Measurements from ENCODE around the gene NOS1AP. TPM values are rescaled to one million over a fixed set of nuclear protein-coding genes. Genes with fewer than 3 reads are reported as not detected.

The NOS1AP gene
- total RNA-seq, 1 experiment from 2014 or later = 5.3 TPM

DNA sequence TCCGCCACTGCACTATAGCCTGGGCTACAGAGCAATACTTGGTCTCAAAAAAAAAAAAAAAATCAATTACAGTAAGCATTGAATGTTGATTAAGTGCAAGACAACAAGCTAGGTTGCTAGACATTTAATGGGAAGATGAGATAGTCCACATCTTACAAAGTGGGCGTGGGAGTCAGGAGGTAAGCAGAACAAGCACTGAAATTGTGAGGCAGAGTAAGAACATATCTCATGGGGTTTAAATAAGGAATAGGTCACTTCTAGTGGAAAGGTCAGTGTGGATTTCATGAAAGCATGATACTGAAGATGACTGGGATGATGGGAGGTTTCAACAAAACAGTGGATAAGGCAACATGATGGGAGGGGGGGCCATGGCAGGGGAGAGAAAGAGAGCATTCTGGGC is 44.0 kb upstream of the NOS1AP start (continued):
- TF ChIP-seq CTCF (IDR thresholded peaks at IDR 0.05 in 2 of 3, conservative IDR thresholded peaks at IDR 0.05 in 1 of 3; ENCODE audit: borderline replicate concordance in 1 of 3, insufficient read depth in 1 of 3, low read depth in 2 of 3, low read length in 2 of 3) = no peak
- no peak for TF ChIP-seq POLR2AphosphoS5 (IDR thresholded peaks at IDR 0.05; ENCODE audit: low read depth, low read length)

GRCh38 chr1:162026881-162027280 is 42.6 kb upstream of the NOS1AP start:
- H3K27ac ChIP-seq (ENCODE audit: low read depth, low read length) = no peak overlapping the region
- BruUV-seq (replicated peaks) = no TSS peak
- no peak overlapping the region for H3K4me2 ChIP-seq (ENCODE audit: low read length)
- no peaks in the 10 kb centered on the region for H3K9me2 ChIP-seq (ENCODE audit: insufficient read depth)
- no peak overlapping the region for H3K9ac ChIP-seq (ENCODE audit: low read length)
- H3K79me2 ChIP-seq (ENCODE audit: insufficient read depth, low read length) = no peaks in the 10 kb centered on the region
- no peaks in the 10 kb centered on the region for H3K9me3 ChIP-seq (ENCODE audit: control insufficient read depth in 1 of 2, insufficient read depth in 1 of 2, low read depth in 1 of 2, low read length in 2 of 2)
- intact Hi-C loops (cut with micrococcal nuclease) = no loop called here
- ATAC-seq (no peak), DNase-seq (ENCODE audit: low read depth, low spot score) (no peak)
- TF ChIP-seq POLR2AphosphoS5 (IDR thresholded peaks at IDR 0.05; ENCODE audit: low read depth, low read length) (no peak), CTCF (IDR thresholded peaks at IDR 0.05 in 2 of 3, conservative IDR thresholded peaks at IDR 0.05 in 1 of 3; ENCODE audit: borderline replicate concordance in 1 of 3, insufficient read depth in 1 of 3, low read depth in 2 of 3, low read length in 2 of 3) (no peak), FOSL1 (IDR thresholded peaks at IDR 0.05; ENCODE audit: low read depth) (no peak), CEBPB (IDR thresholded peaks at IDR 0.05; ENCODE audit: low read depth) (no peak), TCF7L2 (IDR thresholded peaks at IDR 0.05; ENCODE audit: borderline replicate concordance, extremely low read depth, insufficient read depth, insufficient read length) (no peak), POLR2A (IDR thresholded peaks at IDR 0.05; ENCODE audit: borderline replicate concordance, extremely low read depth, insufficient read depth, insufficient read length) (no peak)
- TF ChIP-seq, protein P1, sequence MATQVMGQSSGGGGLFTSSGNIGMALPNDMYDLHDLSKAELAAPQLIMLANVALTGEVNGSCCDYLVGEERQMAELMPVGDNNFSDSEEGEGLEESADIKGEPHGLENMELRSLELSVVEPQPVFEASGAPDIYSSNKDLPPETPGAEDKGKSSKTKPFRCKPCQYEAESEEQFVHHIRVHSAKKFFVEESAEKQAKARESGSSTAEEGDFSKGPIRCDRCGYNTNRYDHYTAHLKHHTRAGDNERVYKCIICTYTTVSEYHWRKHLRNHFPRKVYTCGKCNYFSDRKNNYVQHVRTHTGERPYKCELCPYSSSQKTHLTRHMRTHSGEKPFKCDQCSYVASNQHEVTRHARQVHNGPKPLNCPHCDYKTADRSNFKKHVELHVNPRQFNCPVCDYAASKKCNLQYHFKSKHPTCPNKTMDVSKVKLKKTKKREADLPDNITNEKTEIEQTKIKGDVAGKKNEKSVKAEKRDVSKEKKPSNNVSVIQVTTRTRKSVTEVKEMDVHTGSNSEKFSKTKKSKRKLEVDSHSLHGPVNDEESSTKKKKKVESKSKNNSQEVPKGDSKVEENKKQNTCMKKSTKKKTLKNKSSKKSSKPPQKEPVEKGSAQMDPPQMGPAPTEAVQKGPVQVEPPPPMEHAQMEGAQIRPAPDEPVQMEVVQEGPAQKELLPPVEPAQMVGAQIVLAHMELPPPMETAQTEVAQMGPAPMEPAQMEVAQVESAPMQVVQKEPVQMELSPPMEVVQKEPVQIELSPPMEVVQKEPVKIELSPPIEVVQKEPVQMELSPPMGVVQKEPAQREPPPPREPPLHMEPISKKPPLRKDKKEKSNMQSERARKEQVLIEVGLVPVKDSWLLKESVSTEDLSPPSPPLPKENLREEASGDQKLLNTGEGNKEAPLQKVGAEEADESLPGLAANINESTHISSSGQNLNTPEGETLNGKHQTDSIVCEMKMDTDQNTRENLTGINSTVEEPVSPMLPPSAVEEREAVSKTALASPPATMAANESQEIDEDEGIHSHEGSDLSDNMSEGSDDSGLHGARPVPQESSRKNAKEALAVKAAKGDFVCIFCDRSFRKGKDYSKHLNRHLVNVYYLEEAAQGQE (IDR thresholded peaks at IDR 0.05; ENCODE audit: low read depth) = no peak
- POLR2A ChIA-PET = no interaction called here
- H3K36me3 ChIP-seq (ENCODE audit: control insufficient read depth in 1 of 2, insufficient read depth in 2 of 2, low read length in 2 of 2) = no peaks in the 10 kb centered on the region
- CTCF ChIA-PET = no interaction called here
- no peak overlapping the region for H3K4me3 ChIP-seq (replicated peaks in 1 of 2; ENCODE audit: low read depth in 1 of 2, low read length in 2 of 2)
- no peaks in the 10 kb centered on the region for H4K20me1 ChIP-seq (ENCODE audit: insufficient read depth)
- RAD21 ChIA-PET (ENCODE audit: low non-redundant PET in 1 of 2, low total read pairs in 2 of 2, uncharacterized antibody in 2 of 2, unreplicated experiment in 2 of 2) = no interaction called here
- H3K4me1 ChIP-seq (ENCODE audit: control insufficient read depth in 1 of 2, insufficient read depth in 2 of 2, low read length in 2 of 2) = peaks cover 6 to 17% of the 10 kb centered on the region in 2 experiments
- no peak overlapping the region for H2AFZ ChIP-seq (ENCODE audit: low read depth, low read length, poor library complexity, severe bottlenecking)
- H3K27me3 ChIP-seq (ENCODE audit: insufficient read depth, low read length) = no peaks in the 10 kb centered on the region
